GM12891 (cell line): ENCODE data around the gene LRCH3.

ENCODE experiments used
- POLR2A ChIP-seq: IDR thresholded peaks from 2 replicates; pipeline ENCODE4 v1.6.1; 2011; ENCODE audit warnings: low read depth, low read length, control low read depth
- POLR2AphosphoS5 ChIP-seq: IDR thresholded peaks from 2 replicates; pipeline ENCODE4 v1.6.1; 2011; ENCODE audit warnings: low read depth, low read length, control low read depth
- POU2F2 ChIP-seq: IDR thresholded peaks from 2 replicates; pipeline ENCODE4 v1.6.1; 2011; ENCODE audit warnings: low read depth, mild to moderate bottlenecking, control low read depth, low read length, moderate library complexity
- TAF1 ChIP-seq: IDR thresholded peaks from 2 replicates; pipeline ENCODE4 v1.6.1; 2011; ENCODE audit warnings: low read depth, low read length, control low read depth

GRCh38 chr3:197794115-197794514 is 3.1 kb downstream of the LRCH3 start:
- TF ChIP-seq POLR2A (no peak), TAF1 (no peak), POLR2AphosphoS5 (no peak), POU2F2 (no peak)
